ENCODE data around the gene PCP4. TPM values are rescaled to one million over a fixed set of nuclear protein-coding genes. Genes with fewer than 3 reads are reported as not detected.
A peak's percentile ranks its signal among the peaks of the same experiment; 100 is the strongest.

Gene PCP4
- total RNA-seq, 1 donor from 2014 or later, result not detected

- TF ChIP-seq CTCF (IDR thresholded peaks at IDR 0.05), result no peak
- Mint-ChIP-seq H3K27ac (ENCODE audit: unreplicated experiment) (no peak overlapping the region), H3K27me3 (ENCODE audit: low read depth) (peaks cover 6% of the 10 kb centered on the region), H3K9me3 (ENCODE audit: low read depth) (no peaks in the 10 kb centered on the region), H3K4me3 (ENCODE audit: unreplicated experiment) (no peak overlapping the region), H3K36me3 (ENCODE audit: low read depth) (no peaks in the 10 kb centered on the region), H3K4me1 (ENCODE audit: low read depth) (no peaks in the 10 kb centered on the region)
- no peak for DNase-seq (ENCODE audit: low spot score)
These were observed 37.2 kb downstream of the PCP4 start for GRCh38 chr21:39904457-39904856.

DNA sequence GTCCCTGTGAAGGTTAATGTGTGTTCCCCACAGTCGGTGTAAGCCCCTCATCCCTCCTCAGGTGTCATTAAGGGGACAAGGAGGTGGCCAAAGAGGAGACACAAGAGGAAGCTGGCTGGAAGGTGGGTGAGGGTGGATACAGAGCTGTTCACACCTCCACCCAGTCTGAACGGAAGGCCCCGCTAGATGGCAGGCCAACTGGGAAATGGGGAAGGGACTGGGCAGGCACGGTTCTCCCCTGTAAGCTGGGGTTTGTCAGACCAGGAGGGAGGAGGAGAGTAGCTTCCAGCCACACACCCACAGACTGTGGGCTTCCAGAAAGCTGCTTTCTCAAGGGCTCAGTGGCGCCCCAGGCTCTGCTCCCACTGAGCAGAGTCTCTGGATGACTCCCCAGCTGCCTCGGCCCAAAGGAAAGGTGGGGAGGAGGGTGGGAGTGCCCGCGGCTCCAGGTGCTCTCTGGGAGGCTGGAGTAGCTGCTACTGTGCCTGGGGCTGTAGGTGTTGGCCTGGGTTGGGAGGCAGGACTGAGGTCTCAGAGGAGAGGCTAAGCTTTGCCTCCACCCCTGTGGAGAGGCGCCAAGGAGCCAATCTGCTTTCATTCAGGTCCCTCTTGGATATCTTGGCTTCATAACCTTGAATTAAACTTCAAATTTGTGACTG is 41.2 kb downstream of the PCP4 start:
- TF ChIP-seq CTCF (IDR thresholded peaks at IDR 0.05), result no peak
- H3K36me3 Mint-ChIP-seq (ENCODE audit: low read depth), result no peaks in the 10 kb centered on the region
- peaks cover 6% of the 10 kb centered on the region for H3K27me3 Mint-ChIP-seq (ENCODE audit: low read depth)
- H3K9me3 Mint-ChIP-seq (ENCODE audit: low read depth), result no peaks in the 10 kb centered on the region
- H3K27ac Mint-ChIP-seq (ENCODE audit: unreplicated experiment), result no peak overlapping the region
- H3K4me1 Mint-ChIP-seq (ENCODE audit: low read depth), result no peaks in the 10 kb centered on the region
- no peak overlapping the region for H3K4me3 Mint-ChIP-seq (ENCODE audit: unreplicated experiment)
- no peak for DNase-seq (ENCODE audit: low spot score)

DNA sequence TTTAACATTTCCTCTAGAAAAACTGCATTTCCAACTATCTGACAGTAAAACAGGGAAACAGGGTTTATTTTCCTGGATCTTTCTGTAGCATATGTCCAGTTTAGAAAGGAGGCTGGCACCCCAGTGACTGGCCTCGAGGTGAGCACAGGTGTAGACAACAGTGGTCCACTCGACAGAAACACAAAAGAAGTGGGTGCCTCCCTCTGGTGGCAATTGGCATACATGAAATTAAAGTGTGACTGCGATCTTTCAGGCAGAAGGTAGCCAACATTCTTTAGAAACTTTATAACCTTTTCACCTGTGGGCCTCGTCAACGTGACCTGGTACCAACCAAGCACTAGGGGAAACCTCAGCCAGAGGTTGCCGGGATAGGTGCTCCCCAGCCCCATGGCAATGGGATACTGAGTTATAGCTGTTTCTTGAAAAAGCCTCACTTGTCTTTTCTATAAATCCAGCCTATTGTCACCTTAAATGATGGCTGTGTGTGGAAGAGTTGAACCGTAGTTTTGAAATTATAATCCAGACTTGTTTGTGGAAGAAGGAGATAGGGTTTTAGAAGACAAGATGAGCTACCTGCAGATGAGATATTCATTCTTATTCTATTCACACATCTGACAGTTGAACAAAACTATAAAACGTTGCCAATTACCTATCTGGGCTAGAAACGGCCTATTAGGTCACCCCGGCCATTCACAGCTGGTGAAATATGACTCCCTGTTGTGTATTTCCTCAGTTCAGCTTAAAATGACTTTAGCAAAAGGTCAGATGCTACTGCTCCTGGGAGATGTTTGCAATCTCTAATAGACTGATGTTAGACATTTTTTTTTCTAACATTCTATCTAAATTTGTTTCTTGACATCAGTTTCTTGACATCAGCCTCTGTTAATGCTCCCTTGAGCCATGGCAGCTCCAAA is 44.3 kb downstream of the PCP4 start:
- H3K36me3 Mint-ChIP-seq (ENCODE audit: low read depth), result no peaks in the 10 kb centered on the region
- peak; percentile 47 for TF ChIP-seq CTCF (IDR thresholded peaks at IDR 0.05)
- no peak overlapping the region for H3K4me3 Mint-ChIP-seq (ENCODE audit: unreplicated experiment)
- peaks cover under 1% of the 10 kb centered on the region for H3K27me3 Mint-ChIP-seq (ENCODE audit: low read depth)
- H3K27ac Mint-ChIP-seq (ENCODE audit: unreplicated experiment), result no peak overlapping the region
- no peak for DNase-seq (ENCODE audit: low spot score)
- H3K9me3 Mint-ChIP-seq (ENCODE audit: low read depth), result no peaks in the 10 kb centered on the region
- H3K4me1 Mint-ChIP-seq (ENCODE audit: low read depth), result peaks cover 3% of the 10 kb centered on the region

- TF ChIP-seq CTCF (IDR thresholded peaks at IDR 0.05), result no peak
- no peaks in the 10 kb centered on the region for H3K9me3 Mint-ChIP-seq (ENCODE audit: low read depth)
- H3K27me3 Mint-ChIP-seq (ENCODE audit: low read depth), result peaks cover 2% of the 10 kb centered on the region
- H3K36me3 Mint-ChIP-seq (ENCODE audit: low read depth), result no peaks in the 10 kb centered on the region
- H3K27ac Mint-ChIP-seq (ENCODE audit: unreplicated experiment), result no peak overlapping the region
- peaks cover 3% of the 10 kb centered on the region for H3K4me1 Mint-ChIP-seq (ENCODE audit: low read depth)
- H3K4me3 Mint-ChIP-seq (ENCODE audit: unreplicated experiment), result no peak overlapping the region
- DNase-seq (ENCODE audit: low spot score), result no peak
These were observed 46.6 kb downstream of the PCP4 start for GRCh38 chr21:39913706-39914305.

DNA sequence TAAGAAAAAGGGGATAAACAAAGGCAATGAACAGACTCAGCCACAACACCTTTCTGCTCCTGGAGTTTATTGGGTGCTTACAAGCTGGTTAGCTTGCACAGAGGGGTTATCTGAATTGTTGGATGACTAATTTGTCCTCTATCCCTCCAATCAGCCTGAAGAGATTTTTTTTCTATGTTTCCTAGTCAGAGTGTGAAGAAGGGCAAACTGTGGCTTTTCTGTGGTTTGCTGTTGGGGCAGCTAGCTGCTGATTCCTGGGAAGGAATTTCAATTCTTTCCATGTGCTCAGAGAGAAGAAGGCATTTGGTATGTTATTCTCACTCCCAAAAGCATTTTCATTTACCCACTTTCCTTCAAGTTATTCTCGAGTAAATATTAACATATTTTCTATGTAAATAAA is 48.6 kb downstream of the PCP4 start:
- no peak for TF ChIP-seq CTCF (IDR thresholded peaks at IDR 0.05)
- Mint-ChIP-seq H3K4me1 (ENCODE audit: low read depth) (peaks cover 3% of the 10 kb centered on the region), H3K9me3 (ENCODE audit: low read depth) (no peaks in the 10 kb centered on the region), H3K27me3 (ENCODE audit: low read depth) (peaks cover 5% of the 10 kb centered on the region), H3K36me3 (ENCODE audit: low read depth) (no peaks in the 10 kb centered on the region), H3K27ac (ENCODE audit: unreplicated experiment) (no peak overlapping the region), H3K4me3 (ENCODE audit: unreplicated experiment) (no peak overlapping the region)
- DNase-seq (ENCODE audit: low spot score), result no peak

Measured in chondrocyte (in vitro differentiated cells).